GM21447 (cell line): ENCODE measurements around the gene ASTN1.

ENCODE experiments used
- ATAC-seq: cut with Tn5 transposase; IDR thresholded peaks from one replicate; pipeline ENCODE4 v1.9.1; 2021; ENCODE audit not compliant: unreplicated experiment

The ASTN1 gene

GRCh38 chr1:177044390-177044789 is 120.1 kb downstream of the ASTN1 start:
- ATAC-seq = no peak

GRCh38 chr1:177043597-177043996 is 120.9 kb downstream of the ASTN1 start:
- no peak for ATAC-seq

- no peak for ATAC-seq
Measured at GRCh38 chr1:177035586-177035985, 128.9 kb downstream of the ASTN1 start.

- no peak for ATAC-seq
Measured at GRCh38 chr1:177033628-177034027, 130.9 kb downstream of the ASTN1 start.

- no peak for ATAC-seq
Measured at GRCh38 chr1:177032434-177032833, 132.1 kb downstream of the ASTN1 start.

- no peak for ATAC-seq
Measured at GRCh38 chr1:177024623-177025022, 139.9 kb downstream of the ASTN1 start.

- no peak for ATAC-seq
Measured at GRCh38 chr1:177023726-177024125, 140.8 kb downstream of the ASTN1 start.

- no peak for ATAC-seq
Measured at GRCh38 chr1:177023249-177023648, 141.3 kb downstream of the ASTN1 start.

GRCh38 chr1:177021687-177022086 is 142.8 kb downstream of the ASTN1 start:
- no peak for ATAC-seq

- no peak for ATAC-seq
Measured at GRCh38 chr1:177020851-177021589, 143.5 kb downstream of the ASTN1 start.

- ATAC-seq = no peak
Measured at GRCh38 chr1:177017287-177017852, 147.1 kb downstream of the ASTN1 start.

- ATAC-seq = no peak
Measured at GRCh38 chr1:177014325-177014724, 150.2 kb downstream of the ASTN1 start.

GRCh38 chr1:177012342-177012925 is 152.1 kb downstream of the ASTN1 start:
- ATAC-seq = no peak

GRCh38 chr1:177011508-177011907 is 153.0 kb downstream of the ASTN1 start:
- ATAC-seq = no peak

GRCh38 chr1:177010211-177010825 is 154.2 kb downstream of the ASTN1 start:
- no peak for ATAC-seq

GRCh38 chr1:177008653-177009052 is 155.9 kb downstream of the ASTN1 start:
- no peak for ATAC-seq

GRCh38 chr1:177007437-177008161 is 156.9 kb downstream of the ASTN1 start:
- ATAC-seq = no peak

GRCh38 chr1:177002891-177003290 is 161.6 kb downstream of the ASTN1 start:
- ATAC-seq = no peak

- no peak for ATAC-seq
Measured at GRCh38 chr1:177001556-177001955, 163.0 kb downstream of the ASTN1 start.

- ATAC-seq = no peak
Measured at GRCh38 chr1:176998183-176998795, 166.2 kb downstream of the ASTN1 start.
